ENCODE data around the gene ELMO1. TPM values are rescaled to one million over a fixed set of nuclear protein-coding genes. Genes with fewer than 3 reads are reported as not detected.

The ELMO1 gene
- total RNA-seq, 1 donor from 2014 or later = 0.69 TPM

DNA sequence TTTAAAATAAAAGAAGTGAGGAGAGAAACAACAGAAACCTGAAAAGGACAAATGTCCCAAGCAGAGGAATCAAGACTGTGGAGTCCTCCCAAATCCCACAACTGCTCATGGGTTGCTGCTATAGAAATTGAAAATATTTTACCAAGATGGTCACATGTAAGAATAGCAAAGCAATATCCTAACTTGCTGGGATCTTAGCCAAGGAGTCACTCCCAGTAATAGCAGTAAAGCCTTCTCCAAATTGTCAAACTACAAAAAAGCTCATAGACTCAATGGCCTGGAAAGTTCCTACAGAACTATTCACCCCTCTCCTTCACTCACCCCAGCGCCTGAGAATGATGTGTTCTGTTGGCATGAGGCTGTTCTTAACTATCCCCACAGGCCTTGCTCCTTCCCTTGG, 186.5 kb downstream of the ELMO1 start:
- DNase-seq (ENCODE audit: low read depth) = no peak
- no peak overlapping the region for H3K4me3 ChIP-seq (ENCODE audit: low read depth, low read length)
- TF ChIP-seq, protein P1, sequence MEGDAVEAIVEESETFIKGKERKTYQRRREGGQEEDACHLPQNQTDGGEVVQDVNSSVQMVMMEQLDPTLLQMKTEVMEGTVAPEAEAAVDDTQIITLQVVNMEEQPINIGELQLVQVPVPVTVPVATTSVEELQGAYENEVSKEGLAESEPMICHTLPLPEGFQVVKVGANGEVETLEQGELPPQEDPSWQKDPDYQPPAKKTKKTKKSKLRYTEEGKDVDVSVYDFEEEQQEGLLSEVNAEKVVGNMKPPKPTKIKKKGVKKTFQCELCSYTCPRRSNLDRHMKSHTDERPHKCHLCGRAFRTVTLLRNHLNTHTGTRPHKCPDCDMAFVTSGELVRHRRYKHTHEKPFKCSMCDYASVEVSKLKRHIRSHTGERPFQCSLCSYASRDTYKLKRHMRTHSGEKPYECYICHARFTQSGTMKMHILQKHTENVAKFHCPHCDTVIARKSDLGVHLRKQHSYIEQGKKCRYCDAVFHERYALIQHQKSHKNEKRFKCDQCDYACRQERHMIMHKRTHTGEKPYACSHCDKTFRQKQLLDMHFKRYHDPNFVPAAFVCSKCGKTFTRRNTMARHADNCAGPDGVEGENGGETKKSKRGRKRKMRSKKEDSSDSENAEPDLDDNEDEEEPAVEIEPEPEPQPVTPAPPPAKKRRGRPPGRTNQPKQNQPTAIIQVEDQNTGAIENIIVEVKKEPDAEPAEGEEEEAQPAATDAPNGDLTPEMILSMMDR (conservative IDR thresholded peaks at IDR 0.05; ENCODE audit: low read depth, low read length) = no peak

DNA sequence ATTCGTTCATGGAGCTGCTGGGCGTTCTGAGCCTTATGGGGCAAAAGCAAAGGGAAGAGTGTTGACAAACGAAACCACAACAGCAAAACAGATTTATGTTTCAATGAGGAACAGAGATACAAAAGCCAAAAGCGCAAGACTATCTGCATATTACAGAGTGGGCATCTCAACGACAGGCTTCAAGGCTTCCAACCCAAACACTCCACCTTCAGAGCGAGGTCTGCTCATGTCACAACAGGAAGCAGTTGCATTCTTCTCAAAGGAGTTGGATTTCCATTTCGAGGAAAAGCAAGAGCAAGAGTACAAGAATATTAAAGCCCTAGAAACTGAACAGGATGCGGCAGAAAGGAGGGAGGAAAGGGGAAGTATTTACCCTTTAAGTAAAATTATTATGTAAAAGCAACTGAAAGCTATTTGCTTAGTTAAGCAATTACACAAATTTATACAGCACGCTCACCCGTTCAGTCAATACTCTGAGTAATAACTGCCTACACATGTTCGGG, 189.3 kb downstream of the ELMO1 start:
- no peak for DNase-seq (ENCODE audit: low read depth)
- TF ChIP-seq, protein P1 (conservative IDR thresholded peaks at IDR 0.05; ENCODE audit: low read depth, low read length) = no peak

DNA sequence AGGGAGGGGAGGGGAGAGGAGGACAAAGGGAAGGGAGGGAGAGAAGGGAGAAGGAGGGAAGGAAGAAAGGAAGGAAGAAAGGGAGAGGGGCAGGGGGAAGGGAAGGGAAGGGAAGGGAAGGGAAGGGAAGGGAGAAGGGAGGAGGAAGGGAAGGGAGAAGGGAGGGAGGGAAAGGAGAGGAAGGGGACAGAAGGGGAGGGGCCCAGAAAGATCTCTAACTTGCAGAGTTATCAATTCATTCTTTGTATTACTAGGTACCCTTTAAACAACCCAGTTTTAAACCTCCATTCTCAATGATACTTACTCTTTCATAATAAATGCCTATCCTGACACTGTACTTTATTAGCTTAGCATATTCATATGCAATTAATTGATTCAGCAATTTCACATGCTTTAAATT, 192.0 kb downstream of the ELMO1 start:
- H3K4me3 ChIP-seq (ENCODE audit: low read depth, low read length) = no peak overlapping the region
- no peak for DNase-seq (ENCODE audit: low read depth)
- TF ChIP-seq, protein P1 (conservative IDR thresholded peaks at IDR 0.05; ENCODE audit: low read depth, low read length) = no peak

More for the DNA sequence above, 189.3 kb downstream of the ELMO1 start:
- no peak overlapping the region for H3K4me3 ChIP-seq (ENCODE audit: low read depth, low read length)

DNA sequence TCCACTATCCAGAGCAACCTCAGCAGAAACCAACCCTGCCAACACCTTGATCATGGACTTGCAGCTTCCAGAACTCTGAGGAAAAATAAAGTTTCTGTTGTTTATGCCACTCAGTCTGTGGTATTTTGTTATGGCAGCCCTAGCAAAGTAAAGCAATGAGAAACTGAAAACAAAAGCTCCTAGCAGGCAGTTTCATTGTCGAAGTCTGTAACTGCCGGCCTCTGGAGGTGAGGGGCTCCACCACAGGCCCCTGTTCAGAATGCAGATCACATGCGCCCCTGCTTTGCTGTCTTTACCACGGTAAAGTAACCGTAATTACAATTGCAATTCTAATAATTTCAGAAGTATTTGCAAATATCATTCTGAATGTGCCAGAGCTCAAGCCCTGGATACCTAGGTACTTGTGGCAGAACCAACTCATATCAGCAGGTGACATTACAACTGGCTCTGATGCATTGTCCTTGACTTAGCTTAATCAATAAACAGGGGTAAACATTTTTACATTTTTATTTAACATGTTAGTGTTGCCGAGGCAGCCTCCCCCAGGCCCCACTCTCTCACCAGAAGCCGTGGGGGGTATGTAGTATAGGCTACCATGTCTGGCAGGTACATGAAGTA, 193.2 kb downstream of the ELMO1 start:
- TF ChIP-seq, protein P1 (conservative IDR thresholded peaks at IDR 0.05; ENCODE audit: low read depth, low read length) = no peak
- no peak for DNase-seq (ENCODE audit: low read depth)
- no peak overlapping the region for H3K4me3 ChIP-seq (ENCODE audit: low read depth, low read length)

DNA sequence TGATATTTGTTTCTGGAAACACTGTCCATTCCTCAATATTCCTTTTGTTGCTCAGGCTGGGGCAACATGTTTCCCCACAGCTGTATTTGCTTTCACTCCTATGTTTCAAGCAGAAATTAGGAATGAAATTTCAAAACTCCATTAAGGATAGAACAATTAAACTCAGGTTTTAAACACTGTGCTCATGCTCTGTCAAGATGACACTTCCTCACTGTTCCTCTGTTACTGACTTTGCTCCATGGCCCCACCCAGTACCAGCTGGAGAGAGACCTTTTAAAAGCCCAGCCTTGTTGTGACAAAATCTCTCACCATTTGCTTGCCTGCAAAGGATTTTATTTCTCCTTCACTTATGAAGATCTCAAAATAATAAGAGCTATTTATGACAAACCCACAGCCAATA, 197.4 kb downstream of the ELMO1 start:
- H3K4me3 ChIP-seq (ENCODE audit: low read depth, low read length) = no peak overlapping the region
- TF ChIP-seq, protein P1 (conservative IDR thresholded peaks at IDR 0.05; ENCODE audit: low read depth, low read length) = no peak
- no peak for DNase-seq (ENCODE audit: low read depth)

DNA sequence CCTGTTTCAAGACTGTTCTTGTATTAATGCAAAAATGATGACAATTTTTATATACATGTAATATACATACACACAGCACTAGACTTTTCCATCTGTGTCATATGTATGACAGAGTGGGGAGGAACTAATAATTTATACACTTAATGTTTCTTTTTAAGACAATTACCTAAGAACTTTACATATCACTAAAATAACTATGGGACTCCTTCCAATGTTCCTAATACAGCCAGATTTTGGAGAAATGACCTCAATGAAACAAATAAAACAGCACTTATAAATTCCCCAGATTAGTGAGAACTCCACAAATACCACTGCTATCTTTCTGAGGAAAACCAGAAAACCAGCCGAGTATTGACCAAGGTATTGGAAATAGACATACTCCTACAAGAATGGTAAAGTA, 199.4 kb downstream of the ELMO1 start:
- DNase-seq (ENCODE audit: low read depth) = no peak
- no peak overlapping the region for H3K4me3 ChIP-seq (ENCODE audit: low read depth, low read length)
- TF ChIP-seq, protein P1 (conservative IDR thresholded peaks at IDR 0.05; ENCODE audit: low read depth, low read length) = no peak

DNA sequence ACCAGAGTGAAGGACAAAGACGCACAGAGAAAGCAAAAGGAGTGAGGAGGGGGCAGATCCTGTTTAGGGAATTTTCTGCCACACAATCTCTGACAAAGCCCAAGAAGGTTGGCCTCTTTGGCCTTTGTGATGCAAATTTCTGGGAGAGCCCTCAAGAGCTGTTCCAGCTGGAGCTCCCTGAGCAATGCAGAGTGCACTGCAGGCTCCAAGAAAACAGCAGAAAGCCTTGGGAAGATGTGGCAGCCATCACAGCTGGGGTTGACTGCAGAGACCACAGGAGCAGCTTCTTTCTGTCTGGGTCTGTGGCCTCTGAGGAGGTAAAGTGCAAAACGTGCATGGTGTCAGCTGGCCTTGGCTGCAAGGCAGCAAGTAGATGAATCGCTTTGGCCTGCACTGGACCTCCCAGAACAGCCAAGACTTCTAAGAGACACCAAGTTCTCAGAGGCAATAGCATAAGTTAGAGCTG, 200.2 kb downstream of the ELMO1 start:
- DNase-seq (ENCODE audit: low read depth) = no peak
- no peak overlapping the region for H3K4me3 ChIP-seq (ENCODE audit: low read depth, low read length)
- TF ChIP-seq, protein P1 (conservative IDR thresholded peaks at IDR 0.05; ENCODE audit: low read depth, low read length) = no peak

Measured in epithelial cell of proximal tubule (primary cell).